Motor neuron (in vitro differentiated cells): ENCODE results near the gene FUCA1. TPM values are rescaled to one million over a fixed set of nuclear protein-coding genes. Genes with fewer than 3 reads are reported as not detected.

Experiments used
- ATAC-seq, 8 experiments: fragments of 200-7000 bp; cut with Tn5 transposase; replicated peaks in 6 of 8; 2 replicates each; pipeline ENCODE4 v1.8.0; 2021; ENCODE audit warnings: mild to moderate bottlenecking in 8 of 8, moderate library complexity in 8 of 8
- H3K27ac ChIP-seq, 2 donors: fragments of 250-450 bp; sonication (Bioruptor Pico); 2 replicates each; pipeline ENCODE4 v1.9.0; 2021; ENCODE audit warnings: antibody characterized with exemption in 2 of 2, mild to moderate bottlenecking in 2 of 2, moderate library complexity in 1 of 2
- H3K4me1 ChIP-seq, 2 donors: fragments of 250-450 bp; sonication (Bioruptor Pico); replicated peaks in 1 of 2; 2 replicates each; pipeline ENCODE4 v1.6.1; 2021; ENCODE audit warnings: antibody characterized with exemption in 2 of 2, mild to moderate bottlenecking in 2 of 2, moderate library complexity in 1 of 2
- H3K4me3 ChIP-seq, 5 donors: fragments of 250-450 bp; sonication (Bioruptor Pico); 2 replicates each; pipeline ENCODE4 v1.9.0; 2021; ENCODE audit warnings: antibody characterized with exemption in 5 of 5, mild to moderate bottlenecking in 5 of 5, moderate library complexity in 4 of 5
- WGBS, 10 experiments: fragments of 450-650 bp; shearing (Covaris generic); methylation state at CpG; one replicate each; pipeline ENCODE4 v1.0.0; 2022; 5-methylcytosine and 5-hydroxymethylcytosine counted together
- in situ Hi-C, 9 experiments: fragments of 400-800 bp; cut with MboI; loops; one replicate each; pipeline ENCODE4 v1.15.0; 2021; ENCODE audit warnings: low sequenced_read_pairs in 9 of 9, low pct_unique_long_range_greater_than_20kb in 2 of 9; ENCODE audit not compliant: unreplicated experiment in 9 of 9
- total RNA-seq, 8 experiments: library from RNA; unstranded; fragments of 300-600 nt; gene quantifications; 2 replicates each; pipeline versions ENCODE4 v1.2.3 to v1.2.4, GENCODE V29; 2022

Gene FUCA1
- total RNA-seq = 10 to 100 TPM in 6 of 8 experiments, 1 to 10 TPM in 2; 6.5 to 23.1 (median 18.9) TPM

GRCh38 chr1:23867895-23868556 lies at the start of gene FUCA1:
FUCA1 (minus strand) TSS chr1:23868290; CDS start chr1:23868286, 4 bp downstream.
- 0 to 1% (median 0%) methylated on average over 1 to 26 of the region's 71 CpGs; no CpG with 5 or more reads in 3 of the 10 experiments for WGBS, 10 experiments
- ATAC-seq = peak; percentile 84 to 100 (median 100)
- peak within 1 kb of the TSS; percentile 70 to 74 (median 73) for H3K4me3 ChIP-seq
- H3K27ac ChIP-seq = peak within 1 kb of the TSS in 1 of 2 donors; percentile 24
- in situ Hi-C loops = no loop called here
- peaks cover 4 to 6% of the 10 kb centered on the region in 2 donors for H3K4me1 ChIP-seq

GRCh38 chr1:23916209-23917131 lies 48.4 kb upstream of the FUCA1 start:
- WGBS, 10 experiments = 31 to 100% (median 57%) methylated on average over 1 to 10 of the region's 12 CpGs; no CpG with 5 or more reads in 1 of the 10 experiments
- no peak overlapping the region for H3K4me3 ChIP-seq
- H3K27ac ChIP-seq = no peak overlapping the region
- ATAC-seq = peak; percentile 92 to 100 (median 98)
- H3K4me1 ChIP-seq = no peaks in the 10 kb centered on the region
- in situ Hi-C loops = no loop called here

GRCh38 chr1:23915466-23915865 lies 47.4 kb upstream of the FUCA1 start:
- 76 to 100% (median 94%) methylated on average over 1 to 5 of the region's 5 CpGs; no CpG with 5 or more reads in 2 of the 10 experiments for WGBS, 10 experiments
- Histone ChIP-seq H3K4me3 (no peak overlapping the region), H3K27ac (no peak overlapping the region), H3K4me1 (no peaks in the 10 kb centered on the region)
- ATAC-seq = no peak
- in situ Hi-C loops = no loop called here

- Histone ChIP-seq H3K4me3 (no peak overlapping the region), H3K27ac (no peak overlapping the region), H3K4me1 (no peaks in the 10 kb centered on the region)
- 82 to 100% (median 97%) methylated on average over 1 to 4 of the region's 4 CpGs; no CpG with 5 or more reads in 4 of the 10 experiments for WGBS, 10 experiments
- ATAC-seq = no peak
- in situ Hi-C loops = no loop called here
Observed at GRCh38 chr1:23914921-23915320, 46.8 kb upstream of the FUCA1 start.

GRCh38 chr1:23913212-23913880 lies 45.3 kb upstream of the FUCA1 start, which contains the start of gene CNR2:
CNR2 (minus strand) TSS chr1:23913362; CDS start chr1:23875617, 37,745 bp downstream.
- in situ Hi-C loops = no loop called here
- 45 to 100% (median 74%) methylated on average over 1 to 7 of the region's 7 CpGs; no CpG with 5 or more reads in 2 of the 10 experiments for WGBS, 10 experiments

GRCh38 chr1:23911921-23912320 lies 43.8 kb upstream of the FUCA1 start:
- Histone ChIP-seq H3K27ac (no peak overlapping the region), H3K4me3 (no peak overlapping the region), H3K4me1 (no peaks in the 10 kb centered on the region)
- no peak for ATAC-seq
- in situ Hi-C loops = no loop called here
- 27 to 88% (median 71%) methylated on average over 1 to 5 of the region's 8 CpGs; no CpG with 5 or more reads in 5 of the 10 experiments for WGBS, 10 experiments

More at GRCh38 chr1:23913212-23913880, 45.3 kb upstream of the FUCA1 start, which contains the start of gene CNR2:
- H3K4me1 ChIP-seq = no peaks in the 10 kb centered on the region
- H3K4me3 ChIP-seq = no peak within 1 kb of the TSS
- ATAC-seq = no peak
- H3K27ac ChIP-seq = no peak within 1 kb of the TSS

- Histone ChIP-seq H3K27ac (no peak overlapping the region), H3K4me1 (no peaks in the 10 kb centered on the region), H3K4me3 (no peak overlapping the region)
- ATAC-seq = no peak
- 51 to 93% (median 85%) methylated on average over 4 to 10 of the region's 11 CpGs for WGBS, 10 experiments
- in situ Hi-C loops = no loop called here
Observed at GRCh38 chr1:23910553-23911246, 42.6 kb upstream of the FUCA1 start.

GRCh38 chr1:23910144-23910543 lies 42.1 kb upstream of the FUCA1 start:
- H3K4me1 ChIP-seq = no peaks in the 10 kb centered on the region
- in situ Hi-C loops = no loop called here
- 60 to 93% (median 84%) methylated on average over 2 to 8 of the region's 8 CpGs for WGBS, 10 experiments
- no peak overlapping the region for H3K27ac ChIP-seq
- no peak for ATAC-seq
- H3K4me3 ChIP-seq = no peak overlapping the region

- 33 to 93% (median 74%) methylated on average over 1 to 8 of the region's 10 CpGs; no CpG with 5 or more reads in 2 of the 10 experiments for WGBS, 10 experiments
- in situ Hi-C loops = no loop called here
- no peak overlapping the region for H3K27ac ChIP-seq
- no peak for ATAC-seq
- no peak overlapping the region for H3K4me3 ChIP-seq
- H3K4me1 ChIP-seq = no peaks in the 10 kb centered on the region
Observed at GRCh38 chr1:23909412-23909811, 41.3 kb upstream of the FUCA1 start.

GRCh38 chr1:23908453-23909341 lies 40.6 kb upstream of the FUCA1 start:
- Histone ChIP-seq H3K4me1 (no peaks in the 10 kb centered on the region), H3K4me3 (no peak overlapping the region), H3K27ac (no peak overlapping the region)
- ATAC-seq = no peak
- WGBS, 10 experiments = 44 to 100% (median 62%) methylated on average over 1 to 7 of the region's 9 CpGs; no CpG with 5 or more reads in 5 of the 10 experiments
- in situ Hi-C loops = no loop called here

- no peak for ATAC-seq
- in situ Hi-C loops = no loop called here
- H3K4me3 ChIP-seq = no peak overlapping the region
- H3K4me1 ChIP-seq = peaks cover 0 to 4% of the 10 kb centered on the region in 2 donors
- 58 to 92% (median 86%) methylated on average over 1 of the region's 1 CpG; no CpG with 5 or more reads in 6 of the 10 experiments for WGBS, 10 experiments
- no peak overlapping the region for H3K27ac ChIP-seq
Observed at GRCh38 chr1:23906731-23907130, 38.6 kb upstream of the FUCA1 start.
